Daoy (cell line): Measurements from ENCODE around the gene DNAJC4. TPM values are rescaled to one million over a fixed set of nuclear protein-coding genes. Genes with fewer than 3 reads are reported as not detected.

Experiments
- DNase-seq: peaks from one replicate; pipeline ENCODE4 v3.0.0-alpha.2; 2015; ENCODE audit warnings: low read depth
- total RNA-seq: library from RNA; depleted of rRNA; stranded (reverse); fragments of >200 nt; shearing (Covaris generic); gene quantifications from 2 replicates; pipeline ENCODE4 v1.2.3, GENCODE V29; 2014

DNAJC4 gene
- total RNA-seq, 1 experiment from 2014 or later, result 1.7 TPM

DNA sequence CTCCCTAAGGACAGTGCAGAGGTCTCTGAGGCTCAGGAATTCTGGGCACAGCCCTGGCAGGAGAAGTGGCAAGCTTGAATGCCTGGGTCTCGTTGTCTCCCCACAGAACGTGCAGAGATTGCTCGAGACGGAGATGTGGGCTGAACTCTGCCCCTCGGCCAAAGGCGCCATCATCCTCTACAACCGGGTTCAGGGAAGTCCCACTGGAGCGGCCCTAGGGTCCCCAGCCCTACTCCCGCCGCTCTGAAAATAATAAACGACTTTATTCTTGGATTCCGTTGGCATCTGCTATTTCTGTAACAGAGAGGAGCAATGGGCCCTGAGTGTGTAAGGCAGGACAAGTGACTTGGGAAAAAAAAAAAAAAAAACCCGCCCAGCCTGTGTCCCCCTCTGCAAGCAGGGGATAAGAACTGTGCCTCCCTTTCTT is 591 bp upstream of the DNAJC4 start:
- no peak for DNase-seq

DNA sequence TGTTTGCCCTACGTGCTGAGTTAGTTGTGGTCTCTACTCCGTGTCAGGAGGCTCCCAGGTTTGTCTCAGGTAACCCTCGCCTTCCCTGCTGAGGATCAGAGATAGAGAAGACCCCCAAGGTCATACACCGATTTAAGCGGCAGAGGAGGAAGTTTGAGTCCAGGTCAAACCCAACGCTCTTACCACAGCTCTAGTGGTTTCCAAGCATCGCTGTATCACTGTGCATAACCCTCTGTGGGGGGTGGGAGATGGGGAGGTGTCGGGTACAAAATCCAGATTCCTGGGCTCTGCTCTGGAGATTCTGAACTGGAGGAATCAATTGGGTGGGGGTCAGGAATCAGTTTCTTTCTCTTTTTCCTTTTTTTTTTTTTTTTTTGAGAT is 627 bp downstream of the DNAJC4 start:
- DNase-seq, result no peak

DNA sequence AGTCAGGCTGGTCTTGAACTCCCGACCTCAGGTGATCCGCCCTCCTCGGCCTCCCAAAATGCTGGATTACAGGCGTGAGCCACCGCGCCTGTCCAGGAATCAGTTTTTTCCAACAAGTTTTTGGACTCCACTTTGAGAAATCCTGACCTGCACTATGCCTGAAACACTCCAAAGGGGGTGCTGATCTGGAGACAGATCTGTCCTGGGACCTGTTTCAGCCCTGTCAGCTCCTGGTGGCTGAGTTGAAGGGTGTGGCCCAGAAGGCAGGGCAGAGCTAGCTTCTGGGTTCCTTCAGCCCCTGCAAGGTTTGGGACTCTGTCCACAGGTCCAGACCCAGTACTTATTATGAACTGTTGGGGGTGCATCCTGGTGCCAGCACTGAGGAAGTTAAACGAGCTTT is 1.2 kb downstream of the DNAJC4 start:
- no peak for DNase-seq

DNA sequence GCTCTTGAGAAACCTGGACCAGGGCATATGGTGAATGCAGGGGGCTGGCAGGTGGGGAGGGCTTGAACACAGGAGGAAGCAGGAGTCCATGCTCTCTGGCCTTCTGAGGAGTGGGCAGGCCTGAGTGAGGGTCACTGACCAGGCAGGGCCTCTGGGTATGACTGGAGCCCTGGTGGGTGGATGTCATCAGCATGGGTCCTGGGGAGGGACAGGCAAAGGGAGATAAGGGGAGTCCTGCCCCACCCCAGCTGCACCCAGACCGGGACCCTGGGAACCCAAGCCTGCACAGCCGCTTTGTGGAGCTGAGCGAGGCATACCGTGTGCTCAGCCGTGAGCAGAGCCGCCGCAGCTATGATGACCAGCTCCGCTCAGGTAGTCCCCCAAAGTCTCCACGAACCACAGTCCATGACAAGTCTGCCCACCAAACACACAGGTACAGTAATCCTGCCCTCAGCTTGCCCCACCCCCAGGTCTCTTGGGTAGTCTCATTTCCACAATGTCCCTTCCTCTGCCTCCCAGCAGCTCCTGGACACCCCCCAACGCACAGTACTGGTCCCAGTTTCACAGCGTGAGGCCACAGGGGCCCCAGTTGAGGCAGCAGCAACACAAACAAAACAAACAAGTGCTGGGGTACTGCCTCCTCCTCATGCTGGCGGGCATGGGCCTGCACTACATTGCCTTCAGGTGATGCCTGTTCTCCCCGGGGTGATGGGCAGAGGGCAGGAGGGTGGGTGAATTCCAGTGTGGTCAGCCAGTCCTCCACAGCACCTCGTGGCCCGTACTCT is 2.0 kb downstream of the DNAJC4 start:
- no peak for DNase-seq

DNA sequence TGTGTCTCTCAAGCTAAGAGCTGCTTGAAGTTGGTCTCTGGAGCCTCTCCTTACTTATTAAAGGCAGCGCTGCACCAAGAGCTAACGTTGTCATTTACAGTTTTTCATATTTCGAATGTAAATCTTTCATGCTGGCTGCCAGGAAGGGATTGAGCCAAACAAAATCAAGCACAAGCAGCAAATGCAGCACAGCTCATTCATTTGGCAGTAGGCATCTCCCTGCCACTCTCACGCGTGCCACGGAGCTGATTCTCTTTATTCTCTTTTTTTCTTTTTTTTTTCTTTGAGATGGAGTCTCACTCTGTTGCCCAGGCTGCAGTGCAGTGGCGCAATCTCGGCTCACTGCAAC is 2.6 kb downstream of the DNAJC4 start:
- no peak for DNase-seq

DNA sequence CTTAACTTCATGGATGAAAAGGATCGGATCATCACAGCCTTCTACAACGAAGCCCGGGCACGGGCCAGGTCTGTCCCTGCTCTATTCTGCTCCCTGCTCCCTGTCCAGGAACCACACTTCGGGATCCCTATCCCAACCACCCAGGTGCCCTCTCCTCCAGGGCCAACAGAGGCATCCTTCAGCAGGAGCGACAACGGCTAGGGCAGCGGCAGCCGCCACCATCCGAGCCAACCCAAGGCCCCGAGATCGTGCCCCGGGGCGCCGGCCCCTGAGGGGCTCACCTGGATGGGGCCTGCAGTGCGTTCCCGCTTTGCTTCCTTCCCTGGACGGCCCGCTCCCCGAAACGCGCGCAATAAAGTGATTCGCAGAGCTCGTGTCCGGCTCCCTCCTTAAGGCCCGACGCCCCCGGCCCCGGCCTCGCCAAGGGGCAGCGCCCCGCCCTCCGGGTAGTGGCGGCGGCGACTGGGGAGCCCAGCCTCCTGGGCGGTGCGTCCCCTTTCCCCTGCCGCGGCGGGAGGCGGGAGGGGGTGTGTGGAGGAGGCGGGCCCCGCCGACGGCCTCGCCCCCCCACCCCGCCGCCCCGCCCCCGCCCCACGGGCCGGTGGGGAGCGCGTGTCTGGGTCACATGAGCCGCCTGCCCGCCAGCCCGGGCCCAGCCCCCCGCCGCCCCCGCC is 3.7 kb downstream of the DNAJC4 start, which contains the start of gene VEGFB:
Gene VEGFB (plus strand): TSS at position 672 of the 674 bp plus-strand sequence. CDS start 250 bp downstream, outside the sequence.
- DNase-seq, result peak; percentile 71

DNA sequence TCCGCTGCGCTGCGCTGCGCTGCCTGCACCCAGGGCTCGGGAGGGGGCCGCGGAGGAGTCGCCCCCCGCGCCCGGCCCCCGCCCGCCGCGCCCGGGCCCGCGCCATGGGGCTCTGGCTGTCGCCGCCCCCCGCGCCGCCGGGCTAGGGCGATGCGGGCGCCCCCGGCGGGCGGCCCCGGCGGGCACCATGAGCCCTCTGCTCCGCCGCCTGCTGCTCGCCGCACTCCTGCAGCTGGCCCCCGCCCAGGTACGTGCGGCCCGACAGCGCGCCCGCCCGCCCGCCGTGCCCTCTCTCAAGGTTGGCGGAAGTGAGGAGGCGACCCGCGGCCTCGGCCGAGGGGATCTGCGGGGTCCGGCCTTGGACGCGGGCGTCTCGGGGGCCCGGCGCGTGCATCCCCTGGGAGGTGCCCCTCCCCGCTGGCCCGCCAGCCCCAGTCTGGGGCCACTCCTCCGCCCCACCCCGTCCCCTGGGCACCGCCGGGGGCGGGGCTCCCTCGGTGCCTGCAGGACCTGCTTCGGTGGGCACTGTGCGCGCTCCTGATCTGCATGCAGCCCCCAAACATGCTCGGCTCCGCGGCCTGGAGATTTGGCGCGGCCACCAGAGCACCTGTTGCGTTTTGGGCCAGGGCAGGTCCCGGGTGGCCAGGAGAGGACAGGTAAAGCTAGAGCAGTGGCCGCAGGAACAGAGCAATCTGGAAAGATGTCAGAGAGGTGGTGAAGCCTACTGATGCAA is 4.5 kb downstream of the DNAJC4 start:
- DNase-seq, result peak; percentile 54

DNA sequence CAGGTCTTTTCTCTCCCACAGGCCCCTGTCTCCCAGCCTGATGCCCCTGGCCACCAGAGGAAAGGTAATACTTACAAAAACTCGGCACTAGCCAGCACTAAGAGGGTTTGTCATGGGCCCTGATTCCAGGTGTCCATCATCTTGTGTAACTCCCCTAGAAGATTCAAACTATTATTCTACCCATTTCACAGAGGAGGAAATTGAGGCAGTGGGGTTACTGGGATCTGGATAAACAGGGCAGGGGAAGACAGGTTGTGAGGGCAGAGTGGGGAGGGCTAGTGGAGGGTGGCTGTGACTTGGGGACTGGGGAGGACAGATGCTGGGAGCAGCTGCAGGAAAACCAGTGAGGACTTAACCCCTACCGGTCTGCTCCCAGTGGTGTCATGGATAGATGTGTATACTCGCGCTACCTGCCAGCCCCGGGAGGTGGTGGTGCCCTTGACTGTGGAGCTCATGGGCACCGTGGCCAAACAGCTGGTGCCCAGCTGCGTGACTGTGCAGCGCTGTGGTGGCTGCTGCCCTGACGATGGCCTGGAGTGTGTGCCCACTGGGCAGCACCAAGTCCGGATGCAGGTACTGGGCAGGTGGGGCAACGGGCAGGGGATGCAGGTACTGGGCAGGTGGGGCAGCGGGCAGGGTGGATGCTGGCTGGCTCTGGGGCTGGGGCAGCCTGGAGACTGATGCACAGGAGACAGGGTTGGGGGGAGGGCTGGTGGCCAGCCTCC is 5.3 kb downstream of the DNAJC4 start:
- DNase-seq, result no peak

DNA sequence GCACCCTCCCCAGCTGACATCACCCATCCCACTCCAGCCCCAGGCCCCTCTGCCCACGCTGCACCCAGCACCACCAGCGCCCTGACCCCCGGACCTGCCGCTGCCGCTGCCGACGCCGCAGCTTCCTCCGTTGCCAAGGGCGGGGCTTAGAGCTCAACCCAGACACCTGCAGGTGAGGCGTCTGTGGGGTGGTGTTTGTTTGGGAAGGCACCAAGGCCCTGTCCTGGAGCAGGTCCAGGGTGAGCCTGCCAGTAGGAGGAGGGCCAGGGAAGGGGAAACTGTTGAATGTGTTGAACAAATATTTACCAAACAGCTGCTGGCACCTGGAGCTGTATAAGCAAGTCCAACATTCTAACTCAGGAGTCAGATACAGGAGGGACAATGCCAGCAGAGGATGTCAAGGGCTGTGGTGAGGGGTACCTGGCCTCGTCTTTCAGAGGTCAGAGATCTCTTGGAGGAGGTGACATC is 7.2 kb downstream of the DNAJC4 start:
- no peak for DNase-seq

DNA sequence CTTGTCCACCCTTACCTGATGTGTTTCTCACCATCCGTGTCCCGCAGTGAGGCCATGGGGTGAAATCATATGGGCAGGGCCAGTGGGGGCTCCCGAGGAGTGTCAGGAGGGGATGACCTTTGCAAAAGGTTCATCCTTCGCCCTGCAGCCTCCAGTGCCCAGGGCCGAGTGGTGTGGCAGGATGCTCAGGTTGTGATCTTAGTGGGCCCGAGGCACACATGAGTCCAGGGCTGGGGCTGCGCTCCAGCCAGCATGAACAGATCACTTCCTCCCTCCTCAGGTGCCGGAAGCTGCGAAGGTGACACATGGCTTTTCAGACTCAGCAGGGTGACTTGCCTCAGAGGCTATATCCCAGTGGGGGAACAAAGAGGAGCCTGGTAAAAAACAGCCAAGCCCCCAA is 7.7 kb downstream of the DNAJC4 start:
- DNase-seq, result no peak

DNA sequence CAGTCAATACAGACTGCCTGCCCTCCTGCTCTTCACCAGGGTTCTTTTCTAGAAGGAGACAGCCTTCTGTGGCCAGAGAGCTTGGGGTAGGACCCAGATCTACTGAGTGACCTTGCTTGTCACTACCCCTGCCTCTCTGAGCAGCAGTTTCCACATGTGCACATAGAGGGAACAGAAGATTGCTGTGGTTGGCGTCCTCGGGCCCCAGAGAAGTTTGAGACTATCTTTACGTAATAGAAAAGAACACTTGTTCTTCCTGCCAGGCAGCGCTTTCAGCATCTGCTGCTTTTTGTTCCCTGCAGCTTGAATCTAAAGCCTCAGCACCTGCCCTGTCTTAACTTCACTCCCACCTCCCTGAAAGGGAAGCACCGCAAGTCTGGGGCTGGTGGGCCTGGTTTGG is 8.7 kb downstream of the DNAJC4 start:
- DNase-seq, result no peak

DNA sequence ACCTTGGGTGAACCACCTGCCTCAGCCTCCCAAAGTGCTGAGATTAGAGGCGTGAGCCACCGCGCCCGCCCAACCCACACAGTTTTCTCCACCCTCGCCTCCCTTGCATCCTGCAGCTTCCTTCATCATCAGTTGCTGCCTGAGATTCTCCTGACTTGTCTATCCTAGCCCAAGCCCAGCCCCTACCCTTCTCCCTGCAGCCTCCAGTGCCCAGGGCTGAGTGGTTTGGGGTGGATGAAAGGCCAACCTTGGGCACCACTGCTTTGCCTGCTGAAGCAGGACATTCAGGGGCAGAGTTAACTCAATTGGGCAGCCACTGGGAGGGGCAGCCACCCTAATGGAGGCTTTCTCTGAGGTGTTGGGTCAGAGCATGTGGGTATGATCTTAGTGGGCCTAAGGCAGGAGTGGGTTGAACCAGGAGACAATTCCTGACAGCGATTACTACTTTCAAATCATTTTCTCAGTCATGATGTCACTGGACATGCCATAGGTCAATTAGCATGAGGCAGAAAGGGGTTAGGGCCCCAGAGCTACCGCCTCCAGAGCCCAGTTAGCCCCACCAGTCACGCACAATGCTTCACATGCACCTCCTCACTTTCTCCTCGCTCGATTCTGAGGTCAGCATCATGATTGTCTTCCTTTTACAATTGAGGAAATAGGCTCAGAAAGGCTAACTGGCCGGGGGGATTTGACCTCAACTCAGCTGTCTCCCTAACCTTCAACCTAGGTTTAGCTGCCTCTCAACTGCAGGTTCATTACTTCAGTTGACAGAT is 9.5 kb downstream of the DNAJC4 start:
- no peak for DNase-seq

DNA sequence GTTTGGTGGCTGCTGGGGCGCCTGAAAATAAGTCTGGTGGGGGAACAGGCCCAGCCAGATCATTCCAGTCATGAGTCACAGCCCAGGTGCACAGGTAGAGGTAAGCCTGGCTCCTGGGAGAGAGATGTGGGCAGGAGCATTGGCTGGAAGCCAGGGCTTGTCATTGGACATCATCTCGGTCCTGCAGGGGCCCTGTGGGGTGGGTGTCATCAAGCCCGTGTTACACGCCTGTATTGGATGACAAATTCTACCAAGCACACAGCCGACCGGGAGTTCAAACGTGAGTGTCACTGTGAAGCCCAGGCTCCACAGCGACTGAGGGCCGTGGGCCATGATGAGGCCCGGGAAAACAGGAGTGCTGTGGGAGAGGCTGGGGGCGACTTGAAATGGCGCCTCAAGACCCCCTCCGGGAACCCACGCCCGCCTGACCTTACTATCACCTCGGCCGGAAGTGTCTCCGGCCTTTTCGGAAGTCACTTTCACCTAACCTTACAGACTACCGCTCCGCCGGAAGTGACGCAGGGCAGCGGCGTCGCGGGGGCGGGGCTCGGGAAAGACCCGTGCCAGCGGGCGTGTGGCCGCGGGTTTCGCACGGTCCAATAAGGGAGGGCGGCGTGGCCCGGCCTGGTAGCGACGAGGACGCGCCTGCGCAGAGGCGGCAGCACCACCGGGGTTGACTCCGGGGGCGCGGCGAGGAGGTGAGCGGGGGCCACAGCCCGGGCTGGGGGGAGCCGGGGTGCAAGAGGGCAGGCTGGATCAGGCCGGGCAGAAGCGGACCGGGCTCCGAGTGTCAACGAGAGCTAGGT is 10.3 kb downstream of the DNAJC4 start, which contains the start of gene FKBP2:
Gene FKBP2 (plus strand): TSS at position 661 of the 806 bp plus-strand sequence. CDS start 1,293 bp downstream, outside the sequence.
- DNase-seq, result peak; percentile 98

DNA sequence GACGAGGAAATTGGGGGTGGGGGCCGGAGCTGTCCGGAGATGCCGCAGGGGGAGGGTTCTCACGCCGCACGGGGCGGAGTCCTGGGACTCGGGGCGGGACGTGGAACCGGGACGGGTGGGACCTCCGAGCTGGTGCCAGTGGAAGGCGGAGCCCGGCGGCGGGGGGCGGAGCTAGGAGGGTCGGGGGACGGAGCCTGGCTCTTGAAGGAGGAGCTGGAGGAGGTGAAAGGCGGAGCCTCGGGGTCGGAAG is 10.8 kb downstream of the DNAJC4 start:
- peak; percentile 99 for DNase-seq

DNA sequence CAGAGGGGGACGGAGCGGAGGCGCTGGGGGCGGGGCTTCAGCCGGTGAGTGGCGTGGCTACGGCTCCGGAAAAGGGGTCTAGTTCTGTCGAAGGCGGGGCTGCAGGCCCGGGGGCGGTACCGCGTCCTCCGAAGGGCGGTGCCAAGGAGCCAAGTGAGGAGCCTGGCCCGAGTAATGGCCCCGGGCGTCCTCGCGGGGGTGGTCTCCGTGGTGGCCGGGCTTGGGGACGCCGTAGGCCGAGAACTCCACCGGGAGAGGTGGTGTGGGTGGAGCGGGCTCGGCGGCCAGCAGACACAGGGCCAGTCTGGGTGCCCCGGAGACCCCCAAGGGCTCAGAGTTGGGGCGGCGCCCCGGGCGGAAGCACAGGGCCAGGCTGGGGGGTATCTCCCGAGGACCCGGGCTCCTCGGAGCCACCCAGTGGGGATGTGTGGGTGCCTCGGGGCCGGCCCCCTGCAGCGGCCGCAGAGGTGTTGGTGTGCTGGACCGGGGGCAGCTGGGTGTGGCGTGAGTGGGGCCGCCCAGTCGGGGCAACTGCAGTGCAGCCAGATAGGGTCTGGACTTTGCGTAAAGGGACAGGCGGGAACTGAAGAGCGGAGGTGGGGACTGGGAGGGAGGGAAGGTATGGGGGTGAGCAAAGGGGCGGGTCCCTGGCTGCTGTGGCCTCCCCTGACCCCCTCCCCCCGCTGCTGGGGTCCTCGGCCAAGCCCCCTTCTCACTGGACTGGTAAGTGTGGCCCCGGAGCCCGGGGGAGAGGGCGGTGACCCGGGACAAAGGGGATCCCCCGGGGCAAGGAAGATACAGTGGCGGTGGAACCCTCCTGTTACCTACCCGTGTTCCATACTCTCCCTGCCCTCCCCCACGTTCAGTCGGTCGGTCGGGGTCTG is 11.4 kb downstream of the DNAJC4 start:
- peak; percentile 63 for DNase-seq

DNA sequence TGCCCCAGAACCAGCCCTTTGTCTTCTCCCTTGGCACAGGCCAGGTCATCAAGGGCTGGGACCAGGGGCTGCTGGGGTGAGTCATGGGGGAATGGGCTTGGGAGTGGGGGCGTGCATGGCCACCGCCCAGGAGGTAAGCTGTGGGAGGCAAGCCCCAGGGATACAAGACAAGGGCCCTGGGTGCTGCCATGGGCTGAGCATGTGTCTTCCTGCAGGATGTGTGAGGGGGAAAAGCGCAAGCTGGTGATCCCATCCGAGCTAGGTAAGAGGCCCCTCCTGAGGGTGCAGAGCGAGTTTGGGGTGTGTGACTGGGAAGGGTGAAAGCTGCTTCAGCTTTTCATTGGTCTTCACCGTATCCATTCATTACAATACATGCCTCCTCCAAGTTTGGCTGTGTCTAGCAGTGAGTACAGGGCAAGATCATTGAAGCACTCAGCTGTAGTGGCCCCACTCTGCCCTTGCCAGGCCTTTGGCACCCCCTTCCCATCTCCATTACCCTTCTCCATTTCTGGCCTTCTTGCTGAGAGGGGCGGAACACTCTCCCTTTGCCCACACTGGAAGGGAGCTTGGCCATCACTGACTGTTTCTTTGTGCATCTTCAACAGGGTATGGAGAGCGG is 13.0 kb downstream of the DNAJC4 start:
- no peak for DNase-seq

DNA sequence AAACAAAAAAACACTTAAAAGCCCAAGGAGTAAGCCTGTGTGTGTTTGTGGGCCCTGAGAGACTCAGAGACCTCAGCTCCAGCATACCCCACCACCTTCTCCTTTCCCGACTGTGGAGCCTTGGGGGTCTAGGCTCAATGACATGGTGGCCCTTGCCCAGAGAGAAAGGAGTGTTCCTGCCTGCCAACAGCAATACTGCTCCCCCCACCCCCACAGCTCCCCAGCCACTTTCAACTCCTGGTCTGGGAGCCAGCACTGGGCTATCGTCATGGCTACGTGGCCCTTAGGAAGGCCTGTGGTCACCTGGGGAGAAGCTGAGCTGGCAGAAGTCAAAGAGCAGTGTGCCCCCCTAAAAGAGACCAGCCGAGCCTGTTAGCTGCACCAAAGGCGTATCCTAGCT is 13.8 kb downstream of the DNAJC4 start:
- DNase-seq, result no peak

DNA sequence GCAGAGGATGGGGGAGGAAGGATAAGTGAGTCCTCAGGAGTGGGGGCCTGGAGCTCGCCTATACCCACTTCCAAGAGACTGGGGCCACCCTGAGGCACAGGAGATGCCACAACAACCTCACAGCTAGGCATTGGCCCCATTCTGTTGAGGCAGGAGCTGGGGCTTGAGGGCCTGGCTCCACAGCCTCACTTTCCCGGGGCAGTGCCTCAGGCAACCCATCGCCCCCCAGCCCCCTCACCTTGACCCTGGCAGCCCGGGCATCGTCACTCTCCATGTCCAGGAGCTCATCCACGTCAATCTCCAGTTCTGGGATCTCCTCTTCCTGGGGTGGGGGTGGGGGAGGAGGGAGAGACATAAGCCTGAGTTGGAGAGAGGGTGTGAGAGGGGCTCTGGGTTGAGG is 14.6 kb downstream of the DNAJC4 start:
- no peak for DNase-seq

DNA sequence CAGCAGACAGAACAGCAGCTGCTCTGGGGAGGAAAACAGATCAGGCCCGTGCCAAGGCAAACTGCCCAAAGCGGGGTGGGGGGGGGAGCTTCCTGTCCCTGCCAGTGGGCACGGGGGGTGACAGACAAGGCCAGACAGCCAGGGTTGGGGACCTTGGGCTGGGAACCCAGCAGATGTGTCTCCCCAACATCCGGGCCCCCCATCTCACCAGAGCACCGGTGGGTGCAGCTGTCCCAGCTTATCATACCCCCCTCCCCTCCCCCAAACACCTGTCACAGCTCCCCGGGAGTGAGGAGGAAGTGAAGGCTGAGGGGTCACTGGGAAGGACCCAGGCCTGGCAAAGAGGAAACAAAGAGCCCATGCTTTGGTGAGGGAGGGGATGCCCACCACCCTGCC is 15.1 kb downstream of the DNAJC4 start:
- DNase-seq, result no peak
